Measurements from ENCODE around the gene ZNF605. TPM values are rescaled to one million over a fixed set of nuclear protein-coding genes. Genes with fewer than 3 reads are reported as not detected.
"Not testable (repeated sequence)": the region's sequence is repeated elsewhere in the genome, so short reads cannot be mapped to it uniquely, and the experiment has no call there.

Gene ZNF605
- total RNA-seq, 2 experiments from 2014 or later: 4.6 to 5.3 TPM

DNA sequence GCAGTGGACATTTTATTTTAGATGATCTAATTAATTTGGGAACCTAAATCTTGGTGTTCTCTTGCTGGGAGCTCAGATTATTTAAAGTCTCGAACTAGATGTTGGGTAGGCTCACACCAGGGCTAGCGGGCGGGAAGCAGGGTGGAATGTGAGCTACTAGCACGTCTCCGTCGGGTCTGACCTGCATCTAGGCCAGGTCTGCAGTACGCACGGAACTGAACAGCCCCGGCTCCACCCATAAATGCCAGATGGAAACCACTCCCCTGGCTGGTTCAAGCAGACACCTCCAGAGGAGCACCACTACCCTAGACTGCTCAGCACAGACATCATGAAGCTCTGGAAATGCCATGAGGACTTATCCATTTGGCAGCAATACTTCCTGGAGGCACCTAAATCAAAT is 10.3 kb downstream of the ZNF605 start:
- Mint-ChIP-seq H3K27ac (no peak overlapping the region), H3K4me3 (no peak overlapping the region), H3K9me3 (peaks cover 60% of the 10 kb centered on the region), H3K27me3 (no peaks in the 10 kb centered on the region), H3K36me3 (peaks cover 85% of the 10 kb centered on the region), H3K4me1 (ENCODE audit: low read depth) (no peaks in the 10 kb centered on the region)
- no peak for DNase-seq
- ChIA-PET POLR2A (no interaction called here), CTCF (no interaction called here)
- intact Hi-C loops (cut with micrococcal nuclease): no loop called here

GRCh38 chr12:132942611-132943010 is 13.5 kb downstream of the ZNF605 start:
- DNase-seq: no peak
- peaks cover 54% of the 10 kb centered on the region for H3K9me3 Mint-ChIP-seq

DNA sequence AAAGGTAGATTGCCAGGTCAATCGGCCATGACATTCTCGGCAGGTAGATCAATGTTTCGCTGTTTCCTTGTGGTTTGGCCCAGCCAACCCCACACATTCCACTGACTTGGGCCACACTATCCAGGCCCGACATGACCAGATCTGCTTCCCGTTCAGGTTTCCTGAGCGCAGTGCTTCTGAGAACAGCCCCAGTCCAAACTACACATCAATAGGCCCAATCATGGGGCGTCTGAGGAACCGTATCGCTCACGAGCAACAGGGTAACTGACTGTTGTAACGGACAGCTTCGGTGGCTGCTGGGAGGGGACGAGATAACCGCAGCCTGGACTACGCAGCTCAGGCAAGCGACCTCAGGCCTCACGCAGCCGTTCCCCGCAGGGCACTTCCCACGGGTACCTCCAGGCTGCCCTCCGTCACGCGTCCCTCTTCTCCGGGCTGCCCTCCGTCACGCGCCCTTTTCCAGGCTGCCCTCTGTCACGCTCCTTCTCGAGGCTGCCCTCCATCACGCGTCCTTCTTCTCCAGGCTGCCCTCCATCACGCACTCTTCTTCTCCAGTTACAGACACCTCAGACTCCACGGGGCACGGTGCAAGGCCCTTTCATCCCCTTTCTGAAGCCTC is 14.7 kb downstream of the ZNF605 start:
- H3K36me3 Mint-ChIP-seq: peaks cover 74% of the 10 kb centered on the region
- ChIA-PET POLR2A (no interaction called here), CTCF (no interaction called here)
- intact Hi-C loops (cut with micrococcal nuclease): no loop called here
- H3K27ac Mint-ChIP-seq: no peak overlapping the region
- H3K4me3 Mint-ChIP-seq: no peak overlapping the region
- H3K4me1 Mint-ChIP-seq (ENCODE audit: low read depth): no peaks in the 10 kb centered on the region
- H3K27me3 Mint-ChIP-seq: no peaks in the 10 kb centered on the region
- no peak for DNase-seq
- H3K9me3 Mint-ChIP-seq: peaks cover 64% of the 10 kb centered on the region

More at GRCh38 chr12:132942611-132943010, 13.5 kb downstream of the ZNF605 start:
- Mint-ChIP-seq H3K27me3 (no peaks in the 10 kb centered on the region), H3K4me3 (no peak overlapping the region), H3K4me1 (ENCODE audit: low read depth) (no peaks in the 10 kb centered on the region), H3K27ac (no peak overlapping the region), H3K36me3 (peaks cover 76% of the 10 kb centered on the region)
- POLR2A ChIA-PET: no interaction called here
- CTCF ChIA-PET: no interaction called here
- intact Hi-C loops (cut with micrococcal nuclease): no loop called here

- ChIA-PET POLR2A (no interaction called here), CTCF (no interaction called here)
- Mint-ChIP-seq H3K27ac (no peak overlapping the region), H3K27me3 (no peaks in the 10 kb centered on the region), H3K36me3 (peaks cover 70% of the 10 kb centered on the region), H3K9me3 (peaks cover 63% of the 10 kb centered on the region), H3K4me1 (ENCODE audit: low read depth) (no peaks in the 10 kb centered on the region), H3K4me3 (no peak overlapping the region)
- no peak for DNase-seq
- intact Hi-C loops (cut with micrococcal nuclease): no loop called here
These were observed 15.9 kb downstream of the ZNF605 start for GRCh38 chr12:132940071-132940719.

DNA sequence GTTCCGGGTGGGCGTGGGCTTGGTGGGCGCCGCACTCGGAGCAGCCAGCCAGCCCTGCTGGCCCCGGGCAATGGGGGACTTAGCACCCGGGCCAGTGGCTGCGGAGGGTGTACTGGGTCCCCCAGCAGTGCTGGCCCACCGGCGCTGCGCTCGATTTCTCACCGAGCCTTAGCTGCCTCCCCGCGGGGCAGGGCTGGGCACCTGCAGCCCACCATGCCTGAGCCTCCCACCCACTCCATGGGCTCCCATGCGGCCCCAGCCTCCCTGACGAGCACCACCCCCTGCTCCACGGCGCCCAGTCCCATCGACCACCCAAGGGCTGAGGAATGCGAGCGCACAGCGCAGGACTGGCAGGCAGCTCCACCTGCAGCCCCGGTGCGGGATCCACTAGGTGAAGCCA is 17.3 kb downstream of the ZNF605 start:
- H3K4me1 Mint-ChIP-seq (ENCODE audit: low read depth); H3K4me3 Mint-ChIP-seq; H3K27me3 Mint-ChIP-seq; POLR2A ChIA-PET; intact Hi-C loops (cut with micrococcal nuclease); CTCF ChIA-PET; DNase-seq; H3K27ac Mint-ChIP-seq: not testable (repeated sequence)
- Mint-ChIP-seq H3K36me3 (peaks cover 65% of the 10 kb centered on the region), H3K9me3 (peaks cover 63% of the 10 kb centered on the region)

DNA sequence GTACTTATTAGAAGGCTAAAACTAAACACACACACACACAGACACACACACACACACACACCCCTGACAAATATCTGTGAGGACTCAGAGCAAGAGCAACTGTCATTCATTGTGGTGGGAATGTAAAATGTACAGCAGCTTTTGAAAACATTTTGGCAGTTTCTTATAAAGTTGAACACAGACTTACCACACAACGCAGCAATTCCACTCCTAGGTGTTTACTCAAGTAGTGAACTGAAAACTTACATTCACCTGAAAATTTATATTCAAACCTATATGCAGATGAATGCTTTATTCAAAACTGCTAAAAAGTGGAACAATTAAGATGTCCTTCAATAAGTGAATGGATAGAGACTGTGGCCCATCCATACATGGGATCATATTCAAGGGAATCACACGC is 18.6 kb downstream of the ZNF605 start:
- Mint-ChIP-seq H3K9me3 (peaks cover 70% of the 10 kb centered on the region), H3K27me3 (no peaks in the 10 kb centered on the region), H3K27ac (no peak overlapping the region), H3K4me3 (no peak overlapping the region), H3K36me3 (peaks cover 61% of the 10 kb centered on the region), H3K4me1 (ENCODE audit: low read depth) (no peaks in the 10 kb centered on the region)
- CTCF ChIA-PET: no interaction called here
- no peak for DNase-seq
- intact Hi-C loops (cut with micrococcal nuclease): no loop called here
- POLR2A ChIA-PET: no interaction called here

DNA sequence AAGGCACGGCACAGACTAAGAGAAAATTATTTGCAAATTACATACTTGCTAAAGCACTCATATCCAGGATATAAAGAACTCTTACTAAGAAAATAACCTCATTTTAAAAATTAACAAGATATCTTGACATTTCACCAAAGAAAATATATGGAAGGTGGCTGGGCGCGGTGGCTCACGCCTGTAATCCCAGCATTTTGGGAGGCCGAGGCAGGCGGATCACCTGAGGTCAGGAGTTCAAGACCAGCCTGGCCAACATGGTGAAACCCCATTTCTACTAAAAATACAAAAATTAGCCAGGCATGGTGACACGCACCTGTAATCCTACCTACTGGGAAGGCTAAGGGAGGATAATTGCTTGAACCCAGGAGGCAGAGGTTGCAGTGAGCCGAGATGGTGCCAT is 19.2 kb downstream of the ZNF605 start:
- H3K4me3 Mint-ChIP-seq; DNase-seq; CTCF ChIA-PET; intact Hi-C loops (cut with micrococcal nuclease); H3K4me1 Mint-ChIP-seq (ENCODE audit: low read depth); H3K27me3 Mint-ChIP-seq; H3K27ac Mint-ChIP-seq; POLR2A ChIA-PET: not testable (repeated sequence)
- peaks cover 71% of the 10 kb centered on the region for H3K9me3 Mint-ChIP-seq
- H3K36me3 Mint-ChIP-seq: peaks cover 61% of the 10 kb centered on the region

- no peaks in the 10 kb centered on the region for H3K4me1 Mint-ChIP-seq (ENCODE audit: low read depth)
- H3K27ac Mint-ChIP-seq: no peak overlapping the region
- peaks cover 72% of the 10 kb centered on the region for H3K9me3 Mint-ChIP-seq
- POLR2A ChIA-PET: no interaction called here
- no peaks in the 10 kb centered on the region for H3K27me3 Mint-ChIP-seq
- CTCF ChIA-PET: no interaction called here
- no peak overlapping the region for H3K4me3 Mint-ChIP-seq
- H3K36me3 Mint-ChIP-seq: peaks cover 59% of the 10 kb centered on the region
- no peak for DNase-seq
- intact Hi-C loops (cut with micrococcal nuclease): no loop called here
These were observed 19.9 kb downstream of the ZNF605 start for GRCh38 chr12:132936163-132936562.

DNA sequence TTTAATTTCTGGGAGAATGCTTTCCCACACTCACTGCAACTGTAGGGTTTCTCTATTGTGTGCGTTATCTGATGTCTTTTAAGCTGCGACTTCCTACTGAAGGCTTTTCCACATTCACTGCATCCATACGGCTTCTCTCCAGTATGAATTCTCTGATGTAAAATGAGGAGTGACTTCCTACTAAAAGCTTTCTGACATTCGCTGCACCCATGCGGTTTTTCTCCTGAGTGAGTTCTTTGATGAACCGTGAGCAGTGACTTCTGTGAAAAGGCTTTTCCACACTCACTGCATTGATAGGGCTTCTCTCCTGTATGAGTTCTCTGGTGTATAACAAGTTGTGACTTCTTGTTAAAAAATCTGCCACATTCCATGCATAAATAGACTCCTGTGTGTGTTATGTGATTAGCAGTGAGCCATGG is 29.7 kb downstream of the ZNF605 start:
- CTCF ChIA-PET: no interaction called here
- H3K27me3 Mint-ChIP-seq: no peaks in the 10 kb centered on the region
- no peaks in the 10 kb centered on the region for H3K4me1 Mint-ChIP-seq (ENCODE audit: low read depth)
- peaks cover 83% of the 10 kb centered on the region for H3K36me3 Mint-ChIP-seq
- no peak for DNase-seq
- intact Hi-C loops (cut with micrococcal nuclease): no loop called here
- no peak overlapping the region for H3K4me3 Mint-ChIP-seq
- POLR2A ChIA-PET: no interaction called here
- peaks cover 87% of the 10 kb centered on the region for H3K9me3 Mint-ChIP-seq
- no peak overlapping the region for H3K27ac Mint-ChIP-seq

- peaks cover 87% of the 10 kb centered on the region for H3K9me3 Mint-ChIP-seq
- peaks cover 82% of the 10 kb centered on the region for H3K36me3 Mint-ChIP-seq
- no peak for DNase-seq
- no peaks in the 10 kb centered on the region for H3K27me3 Mint-ChIP-seq
- no peak overlapping the region for H3K27ac Mint-ChIP-seq
- H3K4me3 Mint-ChIP-seq: no peak overlapping the region
- ChIA-PET POLR2A (no interaction called here), CTCF (no interaction called here)
- intact Hi-C loops (cut with micrococcal nuclease): no loop called here
- H3K4me1 Mint-ChIP-seq (ENCODE audit: low read depth): no peaks in the 10 kb centered on the region
These were observed 30.3 kb downstream of the ZNF605 start for GRCh38 chr12:132925597-132926414.

DNA sequence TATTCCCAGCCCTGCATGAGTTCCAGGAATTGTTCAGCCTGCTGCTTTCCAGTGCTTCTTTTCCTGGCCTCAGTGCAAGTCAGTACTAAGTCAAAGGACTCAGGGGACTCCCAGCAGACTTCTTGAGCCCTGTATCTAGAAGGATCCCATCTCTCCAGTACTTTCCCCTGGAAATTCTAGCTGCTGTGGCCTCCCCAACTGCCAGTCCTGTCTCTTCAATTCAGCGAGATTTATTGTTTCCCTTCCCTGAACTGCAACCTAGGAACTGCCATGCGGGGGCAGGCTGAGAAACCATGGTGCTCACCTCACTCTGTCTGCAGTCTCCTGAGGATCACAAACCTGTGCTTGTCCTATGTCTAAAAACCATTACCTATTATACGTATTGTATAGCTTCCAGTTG is 31.8 kb downstream of the ZNF605 start:
- Mint-ChIP-seq H3K27ac (no peak overlapping the region), H3K36me3 (peaks cover 69% of the 10 kb centered on the region), H3K4me1 (ENCODE audit: low read depth) (no peaks in the 10 kb centered on the region), H3K9me3 (peaks cover 85% of the 10 kb centered on the region), H3K4me3 (no peak overlapping the region), H3K27me3 (no peaks in the 10 kb centered on the region)
- intact Hi-C loops (cut with micrococcal nuclease): no loop called here
- DNase-seq: no peak
- POLR2A ChIA-PET: no interaction called here
- CTCF ChIA-PET: no interaction called here

DNA sequence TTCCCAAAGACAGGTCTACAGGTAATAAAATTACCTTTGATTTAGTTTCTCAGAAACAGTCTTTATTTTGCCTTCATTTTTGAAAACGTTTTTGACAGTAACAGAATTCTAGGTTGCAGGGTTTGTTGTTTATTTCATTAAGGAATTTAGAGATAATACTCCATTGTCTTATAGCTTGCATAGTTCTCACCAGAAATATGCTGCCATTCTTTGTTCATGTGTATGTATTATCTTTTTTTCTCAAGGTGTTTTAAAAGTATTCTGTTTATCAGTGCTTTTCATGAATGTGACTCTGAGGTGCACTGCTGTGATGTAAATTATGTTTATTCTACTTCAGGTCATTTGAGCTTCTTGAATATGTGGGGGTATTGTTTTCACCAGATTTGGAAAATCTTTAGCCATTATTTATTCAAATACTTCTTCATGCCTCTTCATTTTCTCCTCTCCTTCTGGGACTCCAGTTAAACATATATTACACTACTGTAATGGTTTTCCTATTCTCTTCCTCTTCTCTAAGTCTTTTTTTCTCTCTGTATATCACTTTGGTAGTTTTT is 32.7 kb downstream of the ZNF605 start:
- H3K4me1 Mint-ChIP-seq (ENCODE audit: low read depth): no peaks in the 10 kb centered on the region
- no peak overlapping the region for H3K27ac Mint-ChIP-seq
- intact Hi-C loops (cut with micrococcal nuclease): no loop called here
- peaks cover 65% of the 10 kb centered on the region for H3K36me3 Mint-ChIP-seq
- ChIA-PET CTCF (no interaction called here), POLR2A (no interaction called here)
- H3K9me3 Mint-ChIP-seq: peaks cover 82% of the 10 kb centered on the region
- H3K4me3 Mint-ChIP-seq: no peak overlapping the region
- DNase-seq: no peak
- H3K27me3 Mint-ChIP-seq: no peaks in the 10 kb centered on the region
